GM12878 (cell line): ENCODE measurements around the gene RUFY4. TPM values are rescaled to one million over a fixed set of nuclear protein-coding genes. Genes with fewer than 3 reads are reported as not detected.
A peak's percentile ranks its signal among the peaks of the same experiment; 100 is the strongest.

Source experiments
- EP300 ChIP-seq, 2 experiments: fragments of 150-350 bp in 1 of 2; IDR thresholded peaks; 2 replicates each; pipeline ENCODE4 v1.6.1; 2011 to 2012; ENCODE audit warnings: low read depth in 2 of 2, low read length in 2 of 2, borderline replicate concordance in 1 of 2, improper control_type of control experiment in 1 of 2, inconsistent platforms in 1 of 2; ENCODE audit not compliant: control insufficient read depth in 1 of 2
- IKZF2 ChIP-seq, 2 experiments: fragments of 450-650 bp; IDR thresholded peaks; 2 replicates each; pipeline ENCODE4 v1.6.1; 2017; ENCODE audit warnings: mild to moderate bottlenecking in 2 of 2, moderate library complexity in 2 of 2
- MYC ChIP-seq: IDR thresholded peaks from 2 replicates; pipeline ENCODE4 v1.6.1; 2011; ENCODE audit warnings: mild to moderate bottlenecking, low read length, moderate library complexity, inconsistent platforms; ENCODE audit not compliant: insufficient read depth, insufficient replicate concordance, insufficient read length, severe bottlenecking
- NR2F1 ChIP-seq: fragments of 450-650 bp; conservative IDR thresholded peaks from 2 replicates; pipeline ENCODE4 v1.6.1; 2017; ENCODE audit warnings: mild to moderate bottlenecking
- RAD51 ChIP-seq: fragments of 450-650 bp; IDR thresholded peaks from 2 replicates; pipeline ENCODE4 v1.6.1; 2016; ENCODE audit warnings: moderate library complexity, mild to moderate bottlenecking, inconsistent platforms
- RB1 ChIP-seq: fragments of 450-650 bp; formaldehyde crosslinking; IDR thresholded peaks from 2 replicates; pipeline ENCODE4 v1.6.1; 2017; ENCODE audit warnings: mild to moderate bottlenecking, borderline replicate concordance
- RFX5 ChIP-seq: IDR thresholded peaks from 2 replicates; pipeline ENCODE4 v1.6.1; 2011; ENCODE audit warnings: low read depth, low read length, improper control_type of control experiment
- SIN3A ChIP-seq: IDR thresholded peaks from 2 replicates; pipeline ENCODE4 v1.6.1; 2012; ENCODE audit warnings: low read depth, low read length, improper control_type of control experiment
- SREBF1 ChIP-seq: IDR thresholded peaks from 2 replicates; pipeline ENCODE4 v1.6.1; 2012; ENCODE audit warnings: mild to moderate bottlenecking, low read length
- SREBF2 ChIP-seq: IDR thresholded peaks from 2 replicates; pipeline ENCODE4 v1.6.1; 2012; ENCODE audit warnings: mild to moderate bottlenecking, low read length
- STAT1 ChIP-seq: fragments of 450-650 bp; conservative IDR thresholded peaks from 2 replicates; pipeline ENCODE4 v1.6.1; 2014; ENCODE audit warnings: antibody characterized with exemption, mild to moderate bottlenecking
- TARDBP ChIP-seq: IDR thresholded peaks from 2 replicates; pipeline ENCODE4 v1.6.1; 2016; ENCODE audit warnings: borderline replicate concordance
- YBX1 ChIP-seq: fragments of 450-650 bp; IDR thresholded peaks from 2 replicates; pipeline ENCODE4 v1.6.1; 2016; ENCODE audit warnings: antibody characterized with exemption
- ZSCAN29 ChIP-seq: fragments of 450-650 bp; IDR thresholded peaks from 2 replicates; pipeline ENCODE4 v1.6.1; 2017; ENCODE audit warnings: mild to moderate bottlenecking, moderate library complexity
- polyA plus RNA-seq, 11 experiments: library from polyadenylated mRNA; depleted of rRNA in 4 of 11; unstranded in 6 of 11; stranded (reverse) in 5 of 11; fragments of >200 nt; fragmentation: Nextera tagmentation in 4 of 11; fragmentation: Illumina TruSeq in 1 of 11; extraction: Ambion mirVana in 4 of 11; extraction: Trizol in 1 of 11; gene quantifications; 1 replicate in 1 of 11; 2 replicates in 10 of 11; pipeline versions ENCODE4 v1.2.1 to v1.2.3, GENCODE V29; 2011 to 2016; ENCODE audit warnings: inconsistent platforms in 2 of 11, missing spikeins in 2 of 11, low read depth in 1 of 11
- total RNA-seq, 4 experiments: library from RNA; depleted of rRNA in 3 of 4; stranded (reverse); fragments of >200 nt in 3 of 4; fragmentation: Illumina TruSeq in 1 of 4; extraction: Trizol in 1 of 4; gene quantifications; 2 replicates each; pipeline versions ENCODE4 v1.2.1 to v1.2.3, GENCODE V29; 2013 to 2021
- TF ChIP-seq, protein P1 (sequence below): fragments of 450-650 bp; IDR thresholded peaks from 2 replicates; pipeline ENCODE4 v1.6.1; 2017; ENCODE audit warnings: mild to moderate bottlenecking, moderate library complexity
- TF ChIP-seq, protein P2 (sequence below): IDR thresholded peaks from 2 replicates; pipeline ENCODE4 v1.6.1; 2012; ENCODE audit warnings: mild to moderate bottlenecking, low read depth, low read length
- TF ChIP-seq, protein P3 (sequence below): fragments of 450-650 bp; IDR thresholded peaks from 2 replicates; pipeline ENCODE4 v1.6.1; 2017; ENCODE audit warnings: mild to moderate bottlenecking, low read depth, inconsistent platforms; ENCODE audit not compliant: poor library complexity, severe bottlenecking
- TF ChIP-seq, protein P4 (sequence below): fragments of 450-650 bp; formaldehyde crosslinking; IDR thresholded peaks from 2 replicates; pipeline ENCODE4 v1.4.0; 2020; ENCODE audit warnings: mild to moderate bottlenecking, moderate library complexity

The RUFY4 gene
- total and polyA plus RNA-seq, 10 of the 15 experiments (the other 5 are each of a cell fraction or from before 2014, with no cell fraction given), result 0.05 to 2.7 (median 0.90) TPM

DNA sequence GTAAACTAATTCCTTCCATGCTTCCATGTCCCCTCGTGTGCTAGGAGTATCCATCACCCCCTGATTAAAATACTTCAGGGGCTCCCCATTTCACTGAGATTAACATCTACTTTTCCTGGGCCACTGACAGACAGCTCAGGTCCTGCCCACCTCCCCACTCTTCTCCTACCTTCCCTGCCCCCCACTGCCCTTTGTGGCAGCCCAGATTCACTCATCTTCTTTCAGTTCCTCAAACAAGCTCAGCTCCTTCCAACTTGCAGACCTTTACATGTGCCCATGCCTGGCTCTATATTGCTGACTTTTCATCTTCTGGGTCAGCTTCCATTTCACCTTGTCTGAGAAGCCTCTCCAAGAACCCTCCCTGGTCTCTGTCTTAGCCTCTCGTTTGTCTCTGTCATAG lies 12.0 kb downstream of the RUFY4 start (continued):
- TF ChIP-seq, protein P1, sequence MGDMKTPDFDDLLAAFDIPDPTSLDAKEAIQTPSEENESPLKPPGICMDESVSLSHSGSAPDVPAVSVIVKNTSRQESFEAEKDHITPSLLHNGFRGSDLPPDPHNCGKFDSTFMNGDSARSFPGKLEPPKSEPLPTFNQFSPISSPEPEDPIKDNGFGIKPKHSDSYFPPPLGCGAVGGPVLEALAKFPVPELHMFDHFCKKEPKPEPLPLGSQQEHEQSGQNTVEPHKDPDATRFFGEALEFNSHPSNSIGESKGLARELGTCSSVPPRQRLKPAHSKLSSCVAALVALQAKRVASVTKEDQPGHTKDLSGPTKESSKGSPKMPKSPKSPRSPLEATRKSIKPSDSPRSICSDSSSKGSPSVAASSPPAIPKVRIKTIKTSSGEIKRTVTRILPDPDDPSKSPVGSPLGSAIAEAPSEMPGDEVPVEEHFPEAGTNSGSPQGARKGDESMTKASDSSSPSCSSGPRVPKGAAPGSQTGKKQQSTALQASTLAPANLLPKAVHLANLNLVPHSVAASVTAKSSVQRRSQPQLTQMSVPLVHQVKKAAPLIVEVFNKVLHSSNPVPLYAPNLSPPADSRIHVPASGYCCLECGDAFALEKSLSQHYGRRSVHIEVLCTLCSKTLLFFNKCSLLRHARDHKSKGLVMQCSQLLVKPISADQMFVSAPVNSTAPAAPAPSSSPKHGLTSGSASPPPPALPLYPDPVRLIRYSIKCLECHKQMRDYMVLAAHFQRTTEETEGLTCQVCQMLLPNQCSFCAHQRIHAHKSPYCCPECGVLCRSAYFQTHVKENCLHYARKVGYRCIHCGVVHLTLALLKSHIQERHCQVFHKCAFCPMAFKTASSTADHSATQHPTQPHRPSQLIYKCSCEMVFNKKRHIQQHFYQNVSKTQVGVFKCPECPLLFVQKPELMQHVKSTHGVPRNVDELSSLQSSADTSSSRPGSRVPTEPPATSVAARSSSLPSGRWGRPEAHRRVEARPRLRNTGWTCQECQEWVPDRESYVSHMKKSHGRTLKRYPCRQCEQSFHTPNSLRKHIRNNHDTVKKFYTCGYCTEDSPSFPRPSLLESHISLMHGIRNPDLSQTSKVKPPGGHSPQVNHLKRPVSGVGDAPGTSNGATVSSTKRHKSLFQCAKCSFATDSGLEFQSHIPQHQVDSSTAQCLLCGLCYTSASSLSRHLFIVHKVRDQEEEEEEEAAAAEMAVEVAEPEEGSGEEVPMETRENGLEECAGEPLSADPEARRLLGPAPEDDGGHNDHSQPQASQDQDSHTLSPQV, result no peak
- TF ChIP-seq SREBF1 (no peak), RFX5 (no peak), IKZF2 (IDR thresholded peaks at IDR 0.05) (peak; percentile 70 to 84), SIN3A (no peak), SREBF2 (no peak), RAD51 (no peak), RB1 (no peak), TARDBP (no peak), STAT1 (no peak), ZSCAN29 (no peak), NR2F1 (peak; percentile 89), YBX1 (no peak), EP300 (IDR thresholded peaks at IDR 0.05; ENCODE audit: borderline replicate concordance in 1 of 2, control insufficient read depth in 1 of 2, low read depth in 2 of 2, low read length in 2 of 2) (peak in 1 of 2 experiments; percentile 92; a peak in 2 of 4 replicates), MYC (no peak)
- TF ChIP-seq, protein P2, sequence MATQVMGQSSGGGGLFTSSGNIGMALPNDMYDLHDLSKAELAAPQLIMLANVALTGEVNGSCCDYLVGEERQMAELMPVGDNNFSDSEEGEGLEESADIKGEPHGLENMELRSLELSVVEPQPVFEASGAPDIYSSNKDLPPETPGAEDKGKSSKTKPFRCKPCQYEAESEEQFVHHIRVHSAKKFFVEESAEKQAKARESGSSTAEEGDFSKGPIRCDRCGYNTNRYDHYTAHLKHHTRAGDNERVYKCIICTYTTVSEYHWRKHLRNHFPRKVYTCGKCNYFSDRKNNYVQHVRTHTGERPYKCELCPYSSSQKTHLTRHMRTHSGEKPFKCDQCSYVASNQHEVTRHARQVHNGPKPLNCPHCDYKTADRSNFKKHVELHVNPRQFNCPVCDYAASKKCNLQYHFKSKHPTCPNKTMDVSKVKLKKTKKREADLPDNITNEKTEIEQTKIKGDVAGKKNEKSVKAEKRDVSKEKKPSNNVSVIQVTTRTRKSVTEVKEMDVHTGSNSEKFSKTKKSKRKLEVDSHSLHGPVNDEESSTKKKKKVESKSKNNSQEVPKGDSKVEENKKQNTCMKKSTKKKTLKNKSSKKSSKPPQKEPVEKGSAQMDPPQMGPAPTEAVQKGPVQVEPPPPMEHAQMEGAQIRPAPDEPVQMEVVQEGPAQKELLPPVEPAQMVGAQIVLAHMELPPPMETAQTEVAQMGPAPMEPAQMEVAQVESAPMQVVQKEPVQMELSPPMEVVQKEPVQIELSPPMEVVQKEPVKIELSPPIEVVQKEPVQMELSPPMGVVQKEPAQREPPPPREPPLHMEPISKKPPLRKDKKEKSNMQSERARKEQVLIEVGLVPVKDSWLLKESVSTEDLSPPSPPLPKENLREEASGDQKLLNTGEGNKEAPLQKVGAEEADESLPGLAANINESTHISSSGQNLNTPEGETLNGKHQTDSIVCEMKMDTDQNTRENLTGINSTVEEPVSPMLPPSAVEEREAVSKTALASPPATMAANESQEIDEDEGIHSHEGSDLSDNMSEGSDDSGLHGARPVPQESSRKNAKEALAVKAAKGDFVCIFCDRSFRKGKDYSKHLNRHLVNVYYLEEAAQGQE, result 0 out of 2 replicates have a peak, but pooled peaks have one; percentile 11
- TF ChIP-seq, protein P3, sequence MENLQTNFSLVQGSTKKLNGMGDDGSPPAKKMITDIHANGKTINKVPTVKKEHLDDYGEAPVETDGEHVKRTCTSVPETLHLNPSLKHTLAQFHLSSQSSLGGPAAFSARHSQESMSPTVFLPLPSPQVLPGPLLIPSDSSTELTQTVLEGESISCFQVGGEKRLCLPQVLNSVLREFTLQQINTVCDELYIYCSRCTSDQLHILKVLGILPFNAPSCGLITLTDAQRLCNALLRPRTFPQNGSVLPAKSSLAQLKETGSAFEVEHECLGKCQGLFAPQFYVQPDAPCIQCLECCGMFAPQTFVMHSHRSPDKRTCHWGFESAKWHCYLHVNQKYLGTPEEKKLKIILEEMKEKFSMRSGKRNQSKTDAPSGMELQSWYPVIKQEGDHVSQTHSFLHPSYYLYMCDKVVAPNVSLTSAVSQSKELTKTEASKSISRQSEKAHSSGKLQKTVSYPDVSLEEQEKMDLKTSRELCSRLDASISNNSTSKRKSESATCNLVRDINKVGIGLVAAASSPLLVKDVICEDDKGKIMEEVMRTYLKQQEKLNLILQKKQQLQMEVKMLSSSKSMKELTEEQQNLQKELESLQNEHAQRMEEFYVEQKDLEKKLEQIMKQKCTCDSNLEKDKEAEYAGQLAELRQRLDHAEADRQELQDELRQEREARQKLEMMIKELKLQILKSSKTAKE, result peak; percentile 27
- TF ChIP-seq, protein P4, sequence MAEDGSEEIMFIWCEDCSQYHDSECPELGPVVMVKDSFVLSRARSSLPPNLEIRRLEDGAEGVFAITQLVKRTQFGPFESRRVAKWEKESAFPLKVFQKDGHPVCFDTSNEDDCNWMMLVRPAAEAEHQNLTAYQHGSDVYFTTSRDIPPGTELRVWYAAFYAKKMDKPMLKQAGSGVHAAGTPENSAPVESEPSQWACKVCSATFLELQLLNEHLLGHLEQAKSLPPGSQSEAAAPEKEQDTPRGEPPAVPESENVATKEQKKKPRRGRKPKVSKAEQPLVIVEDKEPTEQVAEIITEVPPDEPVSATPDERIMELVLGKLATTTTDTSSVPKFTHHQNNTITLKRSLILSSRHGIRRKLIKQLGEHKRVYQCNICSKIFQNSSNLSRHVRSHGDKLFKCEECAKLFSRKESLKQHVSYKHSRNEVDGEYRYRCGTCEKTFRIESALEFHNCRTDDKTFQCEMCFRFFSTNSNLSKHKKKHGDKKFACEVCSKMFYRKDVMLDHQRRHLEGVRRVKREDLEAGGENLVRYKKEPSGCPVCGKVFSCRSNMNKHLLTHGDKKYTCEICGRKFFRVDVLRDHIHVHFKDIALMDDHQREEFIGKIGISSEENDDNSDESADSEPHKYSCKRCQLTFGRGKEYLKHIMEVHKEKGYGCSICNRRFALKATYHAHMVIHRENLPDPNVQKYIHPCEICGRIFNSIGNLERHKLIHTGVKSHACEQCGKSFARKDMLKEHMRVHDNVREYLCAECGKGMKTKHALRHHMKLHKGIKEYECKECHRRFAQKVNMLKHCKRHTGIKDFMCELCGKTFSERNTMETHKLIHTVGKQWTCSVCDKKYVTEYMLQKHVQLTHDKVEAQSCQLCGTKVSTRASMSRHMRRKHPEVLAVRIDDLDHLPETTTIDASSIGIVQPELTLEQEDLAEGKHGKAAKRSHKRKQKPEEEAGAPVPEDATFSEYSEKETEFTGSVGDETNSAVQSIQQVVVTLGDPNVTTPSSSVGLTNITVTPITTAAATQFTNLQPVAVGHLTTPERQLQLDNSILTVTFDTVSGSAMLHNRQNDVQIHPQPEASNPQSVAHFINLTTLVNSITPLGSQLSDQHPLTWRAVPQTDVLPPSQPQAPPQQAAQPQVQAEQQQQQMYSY (CRISPR knock-in tag), result no peak
